H1 (cell line): ENCODE measurements around the gene ST6GALNAC4. TPM values are rescaled to one million over a fixed set of nuclear protein-coding genes. Genes with fewer than 3 reads are reported as not detected.

ENCODE experiments used
- CTCF ChIA-PET: fragments of 300-600 bp; sonication (Branson Sonifier 250); formaldehyde crosslinking; loops from one replicate; lab custom pipeline; 2021; ENCODE audit not compliant: partially characterized antibody; lab: Charles Lee
- POLR2A ChIA-PET: fragments of 300-600 bp; sonication (Branson Sonifier 250); formaldehyde crosslinking; loops from one replicate; lab custom pipeline; 2021; ENCODE audit warnings: inconsistent platforms; ENCODE audit not compliant: partially characterized antibody; lab: Charles Lee
- DNase-seq, 2 experiments: peaks; one replicate each; pipeline versions ENCODE4 v3.0.0 to v3.0.0-alpha.2; 2010 to 2022; ENCODE audit warnings: low spot score in 2 of 2, low read depth in 1 of 2, mixed read lengths in 1 of 2
- FAIRE-seq: peaks from 2 replicates; lab custom pipeline; 2011; peaks lifted over from hg19 to GRCh38; lab: Jason Lieb, UNC
- H2AFZ ChIP-seq: 2 replicates; pipeline ENCODE4 v1.8.1; 2012; ENCODE audit warnings: low read length, inconsistent platforms
- H2AK5ac ChIP-seq: 2 replicates; pipeline ENCODE4 v1.6.1; 2013; ENCODE audit warnings: low read depth, low read length
- H2BK120ac ChIP-seq: replicated peaks from 2 replicates; pipeline ENCODE3; 2013; ENCODE audit warnings: low read depth, low read length, inconsistent platforms
- H2BK12ac ChIP-seq: 2 replicates; pipeline ENCODE4 v1.6.1; 2013; ENCODE audit warnings: low read depth, low read length
- H2BK15ac ChIP-seq: 2 replicates; pipeline ENCODE4 v1.6.1; 2013; ENCODE audit warnings: low read length
- H2BK20ac ChIP-seq: 2 replicates; pipeline ENCODE4 v1.6.1; 2013; ENCODE audit warnings: low read length
- H2BK5ac ChIP-seq: 2 replicates; pipeline ENCODE4 v1.6.1; 2013; ENCODE audit warnings: low read depth, low read length
- H3K14ac ChIP-seq: 2 replicates; pipeline ENCODE4 v1.6.1; 2013; ENCODE audit warnings: inconsistent platforms; ENCODE audit not compliant: insufficient read length
- H3K18ac ChIP-seq: 2 replicates; pipeline ENCODE4 v1.6.1; 2013; ENCODE audit warnings: low read length; ENCODE audit errors: extremely low read depth
- H3K23ac ChIP-seq: 2 replicates; pipeline ENCODE4 v1.6.1; 2013; ENCODE audit warnings: inconsistent platforms; ENCODE audit not compliant: insufficient read length
- H3K23me2 ChIP-seq: 2 replicates; pipeline ENCODE4 v1.6.1; 2013; ENCODE audit warnings: low read depth, low read length
- H3K27ac ChIP-seq: 2 replicates; pipeline ENCODE4 v1.6.1; 2011; ENCODE audit warnings: low read depth, low read length, inconsistent platforms
- H3K27me3 ChIP-seq, 4 experiments: replicated peaks in 1 of 4; 1 replicate in 1 of 4; 2 replicates in 3 of 4; pipeline versions ENCODE4 v1.6.1 to v1.8.1; 2011 to 2013; ENCODE audit warnings: low read length in 3 of 4, mild to moderate bottlenecking in 3 of 4, inconsistent platforms in 2 of 4, mixed read lengths in 2 of 4, moderate library complexity in 1 of 4; ENCODE audit not compliant: control insufficient read depth in 3 of 4, insufficient read depth in 3 of 4; ENCODE audit errors: extremely low read depth in 1 of 4
- H3K36me3 ChIP-seq, 4 experiments: 2 replicates each; pipeline versions ENCODE4 v1.6.1 to v1.8.1; 2011 to 2013; ENCODE audit warnings: mild to moderate bottlenecking in 4 of 4, low read length in 3 of 4, moderate library complexity in 2 of 4, control low read depth in 1 of 4, inconsistent platforms in 1 of 4; ENCODE audit not compliant: insufficient read depth in 4 of 4, control insufficient read depth in 2 of 4
- H3K4ac ChIP-seq: replicated peaks from 2 replicates; pipeline ENCODE3; 2013; ENCODE audit warnings: low read length, low read depth, mixed read lengths, inconsistent platforms; ENCODE audit not compliant: insufficient read length
- H3K4me1 ChIP-seq, 4 experiments: replicated peaks in 1 of 4; 1 replicate in 1 of 4; 2 replicates in 3 of 4; pipeline versions ENCODE4 v1.6.1 to v1.8.1; 2011 to 2013; ENCODE audit warnings: low read length in 3 of 4, inconsistent platforms in 2 of 4, mixed read lengths in 1 of 4; ENCODE audit not compliant: insufficient read depth in 4 of 4, control insufficient read depth in 3 of 4
- H3K4me2 ChIP-seq, 2 experiments: 2 replicates each; pipeline versions ENCODE4 v1.6.1 to v1.8.1; 2011 to 2013; ENCODE audit warnings: low read depth in 2 of 2, low read length in 2 of 2, control low read depth in 1 of 2, inconsistent platforms in 1 of 2, mild to moderate bottlenecking in 1 of 2; ENCODE audit not compliant: insufficient read depth in 1 of 2
- H3K4me3 ChIP-seq, 4 experiments: fragments of 200-600, 300-600 bp in 1 of 4; sonication (generic), shearing (Covaris generic), sonication (Bioruptor Twin) in 1 of 4; 2 replicates each; pipeline versions ENCODE4 v1.5.1 to v1.8.1; 2011 to 2016; ENCODE audit warnings: low read length in 4 of 4, low read depth in 3 of 4, control low read depth in 2 of 4, inconsistent platforms in 2 of 4, mild to moderate bottlenecking in 2 of 4, mixed read lengths in 1 of 4, moderate library complexity in 1 of 4; ENCODE audit not compliant: insufficient read depth in 2 of 4; ENCODE audit errors: extremely low read depth in 1 of 4
- H3K56ac ChIP-seq: replicated peaks from 2 replicates; pipeline ENCODE3; 2013; ENCODE audit warnings: low read depth, mild to moderate bottlenecking, mixed read lengths, low read length, inconsistent platforms; ENCODE audit not compliant: insufficient read length
- H3K79me1 ChIP-seq: 2 replicates; pipeline ENCODE4 v1.6.1; 2013; ENCODE audit warnings: low read depth, low read length, control low read depth
- H3K79me2 ChIP-seq, 2 experiments: 2 replicates each; pipeline versions ENCODE4 v1.6.1 to v1.8.1; 2012 to 2013; ENCODE audit warnings: low read length in 2 of 2, mild to moderate bottlenecking in 2 of 2, inconsistent platforms in 1 of 2; ENCODE audit not compliant: insufficient read depth in 2 of 2, control insufficient read depth in 1 of 2
- H3K9ac ChIP-seq, 4 experiments: replicated peaks in 1 of 4; 1 replicate in 1 of 4; 2 replicates in 3 of 4; pipeline versions ENCODE4 v1.6.1 to v1.8.1; 2011 to 2013; ENCODE audit warnings: low read depth in 3 of 4, low read length in 3 of 4, control low read depth in 2 of 4, mild to moderate bottlenecking in 2 of 4, moderate library complexity in 2 of 4, inconsistent platforms in 1 of 4; ENCODE audit errors: extremely low read depth in 1 of 4
- H3K9me3 ChIP-seq, 2 experiments: 2 replicates each; pipeline versions ENCODE4 v1.6.1 to v1.8.1; 2012 to 2013; ENCODE audit warnings: mild to moderate bottlenecking in 2 of 2, moderate library complexity in 2 of 2, control low read depth in 1 of 2, inconsistent platforms in 1 of 2, low read depth in 1 of 2, low read length in 1 of 2, mixed read lengths in 1 of 2; ENCODE audit not compliant: insufficient read depth in 2 of 2
- H4K20me1 ChIP-seq, 2 experiments: replicated peaks in 1 of 2; 2 replicates each; pipeline versions ENCODE3 to v1.8.1; 2011 to 2013; ENCODE audit warnings: inconsistent platforms in 2 of 2, low read length in 2 of 2, mild to moderate bottlenecking in 1 of 2; ENCODE audit not compliant: insufficient read depth in 2 of 2, control insufficient read depth in 1 of 2
- H4K5ac ChIP-seq: 2 replicates; pipeline ENCODE4 v1.6.1; 2013; ENCODE audit warnings: low read length, low read depth, mixed read lengths, inconsistent platforms; ENCODE audit not compliant: insufficient read length
- H4K8ac ChIP-seq: 2 replicates; pipeline ENCODE4 v1.8.0; 2013; ENCODE audit warnings: mild to moderate bottlenecking, moderate library complexity, low read length, inconsistent platforms; ENCODE audit not compliant: insufficient read depth; ENCODE audit errors: extremely low read depth
- H4K91ac ChIP-seq: replicated peaks from 2 replicates; pipeline ENCODE3; 2013; ENCODE audit warnings: low read length, mixed read lengths, inconsistent platforms; ENCODE audit not compliant: insufficient read length
- TBP ChIP-seq: IDR thresholded peaks from 2 replicates; pipeline ENCODE4 v1.6.1; 2011; ENCODE audit warnings: low read depth, low read length, improper control_type of control experiment
- WGBS, 2 experiments: shearing (Covaris generic) in 1 of 2; methylation state at CpG; one replicate each; pipeline versions ENCODE4 v1.1.6 to v1.1.7; 2013 to 2015; ENCODE audit warnings: low lambda C conversion rate in 2 of 2, mixed read lengths in 2 of 2, inconsistent platforms in 1 of 2, low coverage in 1 of 2, missing lambda C conversion rate in 1 of 2; ENCODE audit not compliant: insufficient replicate concordance in 2 of 2, insufficient coverage in 1 of 2, insufficient read length in 1 of 2; ENCODE audit errors: extremely low coverage in 1 of 2, missing lambda C conversion rate in 1 of 2; 5-methylcytosine and 5-hydroxymethylcytosine counted together
- polyA plus RNA-seq, 7 experiments: library from polyadenylated mRNA; depleted of rRNA in 3 of 7; stranded (reverse) in 5 of 7; unstranded in 2 of 7; fragments of >200 nt in 5 of 7; fragments of 200-250 nt in 2 of 7; gene quantifications; 1 replicate in 5 of 7; 2 replicates in 1 of 7; 4 replicates in 1 of 7; pipeline versions ENCODE4 v1.2.1 to v1.2.3, GENCODE V29; 2011 to 2013; ENCODE audit warnings: missing spikeins in 2 of 7, mixed read lengths in 2 of 7
- total RNA-seq: library from RNA; stranded (reverse); fragmentation: NEBNext Ultra II Directional; extraction: Animal tissue kit (Norgen Biotek cat#: 25700); gene quantifications from 2 replicates; pipeline ENCODE4 v1.2.1, GENCODE V29; 2021

ST6GALNAC4 gene
- total and polyA plus RNA-seq, 2 of the 8 experiments (the other 6 are each of a cell fraction or from before 2014, with no cell fraction given), result 21.8 to 34.1 TPM

DNA sequence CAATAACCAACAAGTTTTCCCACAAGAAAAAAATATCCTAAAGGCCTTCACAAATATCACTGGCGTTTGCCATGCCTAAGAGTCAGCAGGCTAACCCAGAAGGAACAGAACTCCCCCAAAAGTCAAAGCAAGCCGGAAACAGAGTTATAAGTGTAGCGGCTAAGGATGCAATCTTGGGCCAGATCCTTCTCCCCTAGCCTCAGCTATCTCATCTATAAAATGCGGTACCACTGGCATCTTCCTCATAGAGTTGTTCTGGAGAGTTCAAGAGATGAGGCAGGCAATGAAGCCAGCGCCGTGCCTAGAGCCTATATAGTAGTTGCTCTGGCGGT, 20.2 kb upstream of the ST6GALNAC4 start:
- H4K5ac ChIP-seq, result no peak overlapping the region
- H4K8ac ChIP-seq, result peak overlapping the region; percentile 63; the same call in 1 of the 2 replicates
- H3K4me2 ChIP-seq, result peak overlapping the region; percentile 84 to 95
- peak overlapping the region in 3 of 4 experiments; percentile 57 to 80 (median 70); a peak in 6 of 7 replicates for H3K9ac ChIP-seq
- no peaks in the 10 kb centered on the region for H3K9me3 ChIP-seq
- H3K79me1 ChIP-seq, result peaks cover 10% of the 10 kb centered on the region
- H3K4me1 ChIP-seq, result peaks cover 0 to 13% (median 10%) of the 10 kb centered on the region in 4 experiments; a peak in 6 of 7 replicates
- peak overlapping the region; percentile 48; the same call in 1 of the 2 replicates for H2AK5ac ChIP-seq
- H3K36me3 ChIP-seq, result peaks cover 0 to 5% (median under 1%) of the 10 kb centered on the region in 4 experiments; a peak in 6 of 8 replicates
- no peak overlapping the region for H3K23ac ChIP-seq
- no peaks in the 10 kb centered on the region for H3K27me3 ChIP-seq
- DNase-seq (no peak), FAIRE-seq (no peak)
- no peak overlapping the region for H3K27ac ChIP-seq
- H3K18ac ChIP-seq, result no peak overlapping the region
- no peak overlapping the region for H2BK12ac ChIP-seq
- peaks cover 1 to 22% of the 10 kb centered on the region in 2 experiments for H4K20me1 ChIP-seq
- 24% methylated on average over 7 of the region's 7 CpGs; no CpG with 5 or more reads in 1 of the 2 experiments for WGBS, 2 experiments
- peak overlapping the region; percentile 61; the same call in 1 of the 2 replicates for H2BK15ac ChIP-seq
- POLR2A ChIA-PET, result interaction anchor here (0.8 to 1.4 kb wide), 9 partner anchors 8 to 161 kb away, joined by 3 to 4 read pairs (median 4); no protein-coding TSS in a partner anchor
- H3K56ac ChIP-seq, result peak overlapping the region; percentile 11
- H3K4me3 ChIP-seq, result peak overlapping the region; percentile 76 to 98 (median 88)
- H2BK120ac ChIP-seq, result no peak overlapping the region
- H2AFZ ChIP-seq, result no peak overlapping the region
- CTCF ChIA-PET, result interaction anchor here (1.3 to 35.5 kb wide), 2 partner anchors 16 to 94 kb away, joined by 3 to 825 read pairs; no protein-coding TSS in a partner anchor
- peak overlapping the region; percentile 81; the same call in 1 of the 2 replicates for H2BK5ac ChIP-seq
- H3K4ac ChIP-seq, result peak overlapping the region; percentile 90
- no peak overlapping the region for H2BK20ac ChIP-seq
- TF ChIP-seq TBP, result no peak
- peaks cover 13% of the 10 kb centered on the region; the same call in 1 of the 2 replicates for H3K23me2 ChIP-seq
- no peak overlapping the region for H3K14ac ChIP-seq
- H4K91ac ChIP-seq, result no peak overlapping the region
- H3K79me2 ChIP-seq, result peaks cover 0 to 15% of the 10 kb centered on the region in 2 experiments; a peak in 1 of 4 replicates
